Endothelial cell of umbilical vein (primary cell): ENCODE measurements around the gene PITPNM2.

ENCODE experiments used
- CTCF ChIP-seq, 2 donors: IDR thresholded peaks; 1 replicate in 1 of 2; 2 replicates in 1 of 2; pipeline ENCODE4 v1.5.1; 2011; ENCODE audit warnings: low read length in 2 of 2, mild to moderate bottlenecking in 2 of 2, moderate library complexity in 2 of 2, control low read depth in 1 of 2, inconsistent platforms in 1 of 2, low read depth in 1 of 2; ENCODE audit not compliant: insufficient read depth in 1 of 2; ENCODE audit errors: extremely low read depth in 1 of 2
- EZH2 ChIP-seq: IDR thresholded peaks from 2 replicates; pipeline ENCODE4 v1.6.1; 2012; ENCODE audit warnings: borderline replicate concordance, low read depth, mild to moderate bottlenecking, moderate library complexity, low read length, inconsistent platforms; ENCODE audit not compliant: severe bottlenecking
- FOS ChIP-seq: IDR thresholded peaks from 2 replicates; pipeline ENCODE4 v1.6.1; 2011; ENCODE audit warnings: mild to moderate bottlenecking, low read length, moderate library complexity, borderline replicate concordance; ENCODE audit not compliant: insufficient read depth
- GATA2 ChIP-seq: IDR thresholded peaks from 2 replicates; pipeline ENCODE4 v1.7.0; 2011; ENCODE audit warnings: low read depth, mild to moderate bottlenecking, moderate library complexity, mixed read lengths, low read length; ENCODE audit not compliant: insufficient read length, insufficient read depth
- JUN ChIP-seq: IDR thresholded peaks from 2 replicates; pipeline ENCODE4 v1.6.1; 2011; ENCODE audit warnings: borderline replicate concordance, low read depth; ENCODE audit not compliant: insufficient read length, insufficient read depth
- MYC ChIP-seq: IDR thresholded peaks from one replicate; pipeline ENCODE4 v1.6.1; 2011; ENCODE audit warnings: mild to moderate bottlenecking, low read depth, low read length
- POLR2A ChIP-seq: IDR thresholded peaks from 2 replicates; pipeline ENCODE4 v1.6.1; 2012; ENCODE audit warnings: low read depth, mild to moderate bottlenecking, control low read depth, low read length
- POLR2AphosphoS5 ChIP-seq: IDR thresholded peaks from 2 replicates; pipeline ENCODE4 v1.6.1; 2012; ENCODE audit warnings: low read depth, mild to moderate bottlenecking, control low read depth, low read length, moderate library complexity; ENCODE audit not compliant: insufficient read depth
- TF ChIP-seq, protein P1 (sequence below): IDR thresholded peaks from 2 replicates; pipeline ENCODE4 v1.6.1; 2011; ENCODE audit not compliant: insufficient read depth, insufficient read length

DNA sequence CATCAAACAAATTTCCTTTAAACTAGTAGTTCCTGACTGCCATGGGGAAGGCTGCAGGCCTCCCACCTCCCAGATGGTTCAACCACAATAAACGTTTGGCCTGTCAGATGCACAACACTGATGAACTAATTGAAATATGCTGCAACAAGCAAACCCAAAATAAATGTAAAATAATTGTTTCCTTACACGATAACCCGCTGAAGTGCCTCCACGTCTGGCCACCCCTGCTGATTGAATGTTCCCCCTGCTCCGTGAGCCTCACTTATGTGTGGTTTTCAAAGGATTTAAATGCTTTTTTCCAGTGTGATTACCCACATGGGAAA, 8.4 kb downstream of the PITPNM2 start:
- no peak for TF ChIP-seq CTCF (IDR thresholded peaks at IDR 0.05; ENCODE audit: extremely low read depth in 1 of 2, insufficient read depth in 1 of 2, low read depth in 1 of 2, low read length in 2 of 2)
- no peak for TF ChIP-seq GATA2
- TF ChIP-seq EZH2: no peak
- no peak for TF ChIP-seq POLR2AphosphoS5
- TF ChIP-seq JUN: no peak
- no peak for TF ChIP-seq MYC
- TF ChIP-seq FOS: no peak
- TF ChIP-seq POLR2A: no peak
- TF ChIP-seq, protein P1, sequence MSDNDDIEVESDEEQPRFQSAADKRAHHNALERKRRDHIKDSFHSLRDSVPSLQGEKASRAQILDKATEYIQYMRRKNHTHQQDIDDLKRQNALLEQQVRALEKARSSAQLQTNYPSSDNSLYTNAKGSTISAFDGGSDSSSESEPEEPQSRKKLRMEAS: no peak
